ACC112 (cell line): ENCODE data around the gene FES.
A peak's percentile ranks its signal among the peaks of the same experiment; 100 is the strongest.
"Not testable (repeated sequence)": the region's sequence is repeated elsewhere in the genome, so short reads cannot be mapped to it uniquely, and the experiment has no call there.

Source experiments
- H2AFZ ChIP-seq: fragments of 200-600 bp; sonication (generic); one replicate; pipeline ENCODE4 v1.6.0; 2017; ENCODE audit warnings: antibody characterized with exemption, low read length; ENCODE audit not compliant: unreplicated experiment
- H3K27ac ChIP-seq: fragments of 200-600 bp; sonication (generic); 2 replicates; pipeline ENCODE4 v1.5.1; 2014; ENCODE audit warnings: low read depth, mild to moderate bottlenecking, antibody characterized with exemption, low read length, moderate library complexity
- H3K27me3 ChIP-seq: fragments of 200-600 bp; sonication (generic); 2 replicates; pipeline ENCODE4 v1.6.1; 2014; ENCODE audit warnings: mild to moderate bottlenecking, antibody characterized with exemption, low read length, moderate library complexity, mixed read lengths; ENCODE audit not compliant: insufficient read depth
- H3K36me3 ChIP-seq: fragments of 200-600 bp; sonication (generic); 2 replicates; pipeline ENCODE4 v1.6.1; 2016; ENCODE audit warnings: mild to moderate bottlenecking, antibody characterized with exemption, low read length, moderate library complexity, mixed read lengths; ENCODE audit not compliant: insufficient read depth
- H3K4me1 ChIP-seq: fragments of 200-600 bp; sonication (generic); one replicate; pipeline ENCODE4 v1.6.1; 2016; ENCODE audit warnings: low read length, mixed read lengths; ENCODE audit not compliant: insufficient read depth, unreplicated experiment, control insufficient read depth
- H3K4me3 ChIP-seq: fragments of 200-600 bp; sonication (generic); 2 replicates; pipeline ENCODE4 v1.5.1; 2014; ENCODE audit warnings: mild to moderate bottlenecking, low read depth, low read length
- H3K79me2 ChIP-seq: fragments of 200-600 bp; sonication (generic); one replicate; pipeline ENCODE4 v1.6.0; 2016; ENCODE audit warnings: low read length; ENCODE audit not compliant: control insufficient read depth, unreplicated experiment, insufficient read depth

FES gene

DNA sequence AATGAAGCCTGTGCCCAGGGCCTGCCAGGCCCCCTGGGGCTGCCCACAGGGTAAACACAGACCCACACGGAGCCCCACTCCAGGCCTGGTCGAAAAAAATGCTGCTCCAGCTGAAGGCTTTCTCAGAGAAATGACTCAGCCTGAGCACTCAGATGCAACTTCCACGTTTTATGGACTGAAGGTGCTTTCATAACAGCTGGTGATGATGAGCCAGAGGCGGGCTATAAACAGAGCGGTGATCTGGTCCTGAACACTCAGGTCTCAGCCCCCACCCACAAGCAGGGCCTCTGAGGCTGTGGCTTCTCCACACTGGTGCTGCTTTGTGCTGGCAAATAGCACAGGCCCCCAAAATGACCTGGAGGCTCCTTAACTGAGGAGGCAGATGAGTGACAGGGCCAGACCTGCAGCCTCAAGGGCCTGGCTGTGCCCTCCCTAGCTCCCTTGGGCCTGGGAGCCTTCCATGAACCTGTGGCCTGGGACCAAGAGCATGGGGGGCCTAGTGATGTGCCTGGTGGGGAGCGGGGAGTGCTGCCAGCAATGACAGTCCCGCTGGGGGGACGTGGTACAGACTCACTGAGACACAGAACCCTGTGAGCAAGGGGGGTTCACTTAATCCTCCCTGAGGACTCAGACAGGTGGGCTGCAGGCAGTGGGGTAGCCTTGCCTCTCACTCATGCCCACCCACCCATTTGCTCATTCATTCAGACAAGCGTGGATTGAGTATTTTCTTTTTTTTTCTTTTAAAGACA is 38.9 kb upstream of the FES start:
- no peaks in the 10 kb centered on the region for H3K79me2 ChIP-seq
- no peaks in the 10 kb centered on the region for H3K36me3 ChIP-seq
- H3K27me3 ChIP-seq = no peaks in the 10 kb centered on the region
- H3K4me3 ChIP-seq = no peak overlapping the region
- peak overlapping the region; percentile 28 for H2AFZ ChIP-seq
- peak overlapping the region; percentile 9; the same call in 1 of the 2 replicates for H3K27ac ChIP-seq
- H3K4me1 ChIP-seq = peaks cover 11% of the 10 kb centered on the region

DNA sequence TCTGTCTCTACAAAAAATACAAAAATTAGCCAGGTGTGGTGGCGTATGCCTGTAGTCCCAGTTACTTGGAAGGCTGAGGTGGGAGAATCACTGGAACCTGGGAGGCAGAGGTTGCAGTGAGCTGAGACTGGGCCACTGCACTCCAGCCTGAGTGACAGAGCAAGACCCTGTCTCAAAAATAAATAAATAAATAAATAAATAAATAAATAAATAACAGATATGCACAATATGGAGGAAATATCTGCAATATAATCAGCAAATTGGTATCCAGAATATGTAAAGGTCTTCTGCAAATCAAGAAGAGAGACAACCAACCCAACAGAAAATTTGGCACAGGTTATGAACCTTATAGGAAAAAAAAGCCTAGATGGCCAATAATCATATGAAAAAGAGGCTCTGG is 34.9 kb upstream of the FES start:
- not testable (repeated sequence) for H3K36me3 ChIP-seq, H3K4me3 ChIP-seq, H3K27me3 ChIP-seq, H3K79me2 ChIP-seq, H2AFZ ChIP-seq, H3K27ac ChIP-seq
- peaks cover 23% of the 10 kb centered on the region for H3K4me1 ChIP-seq

DNA sequence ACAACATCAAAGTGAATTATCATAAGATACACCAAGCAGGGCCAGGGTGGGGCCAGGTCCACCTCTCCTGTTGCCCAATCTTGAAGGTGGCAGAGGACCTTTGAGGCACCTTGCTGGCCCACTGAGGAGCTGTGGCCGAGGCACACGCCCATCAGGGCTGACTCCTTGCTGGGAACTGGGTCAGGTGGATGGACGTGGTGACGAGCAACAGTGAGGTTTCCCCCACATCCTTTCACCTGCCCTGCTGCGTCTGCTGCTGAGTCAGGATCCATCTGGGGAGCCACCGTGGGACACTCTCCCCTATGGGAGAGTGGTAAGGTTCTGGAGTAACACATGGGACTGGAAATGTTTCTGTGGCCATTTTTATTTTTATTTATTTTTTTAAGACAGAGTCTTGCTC is 33.2 kb upstream of the FES start:
- H2AFZ ChIP-seq = no peak overlapping the region
- H3K4me1 ChIP-seq = peaks cover 12% of the 10 kb centered on the region
- H3K27ac ChIP-seq = no peak overlapping the region
- H3K27me3 ChIP-seq = no peaks in the 10 kb centered on the region
- H3K79me2 ChIP-seq = no peaks in the 10 kb centered on the region
- no peak overlapping the region for H3K4me3 ChIP-seq
- H3K36me3 ChIP-seq = no peaks in the 10 kb centered on the region

GRCh38 chr15:90851940-90852339 is 32.4 kb upstream of the FES start:
- Histone ChIP-seq H3K4me1 (peaks cover 12% of the 10 kb centered on the region), H3K79me2 (no peaks in the 10 kb centered on the region), H3K27me3 (no peaks in the 10 kb centered on the region), H2AFZ (no peak overlapping the region), H3K27ac (no peak overlapping the region), H3K4me3 (no peak overlapping the region), H3K36me3 (no peaks in the 10 kb centered on the region)

- Histone ChIP-seq H3K79me2 (no peaks in the 10 kb centered on the region), H3K36me3 (no peaks in the 10 kb centered on the region), H3K4me1 (peaks cover 20% of the 10 kb centered on the region), H2AFZ (no peak overlapping the region), H3K27ac (no peak overlapping the region), H3K4me3 (no peak overlapping the region), H3K27me3 (no peaks in the 10 kb centered on the region)
Observed at GRCh38 chr15:90855139-90855538, 29.2 kb upstream of the FES start.

DNA sequence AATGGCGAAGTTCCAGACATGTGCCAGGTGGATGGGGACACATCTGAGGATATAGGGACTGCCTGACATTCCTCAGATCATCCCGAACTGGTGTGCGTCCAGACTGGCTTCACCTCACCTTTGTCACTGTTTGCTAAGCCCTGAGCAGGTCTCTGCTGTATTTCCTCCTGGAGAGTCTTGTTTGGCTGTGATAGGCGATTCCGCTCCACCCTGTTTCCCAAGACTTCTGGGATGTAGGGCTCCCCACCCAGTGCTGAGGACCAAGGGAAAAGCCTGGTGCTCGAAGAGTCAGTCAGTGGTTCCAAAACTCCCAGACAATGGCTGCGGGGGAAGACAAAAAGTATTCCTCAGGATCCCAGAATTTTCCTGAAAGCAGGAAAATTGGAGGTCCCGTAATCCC is 27.0 kb upstream of the FES start:
- H3K36me3 ChIP-seq = no peaks in the 10 kb centered on the region
- no peaks in the 10 kb centered on the region for H3K79me2 ChIP-seq
- no peak overlapping the region for H2AFZ ChIP-seq
- no peaks in the 10 kb centered on the region for H3K27me3 ChIP-seq
- H3K4me1 ChIP-seq = peaks cover 15% of the 10 kb centered on the region
- H3K27ac ChIP-seq = no peak overlapping the region
- no peak overlapping the region for H3K4me3 ChIP-seq

DNA sequence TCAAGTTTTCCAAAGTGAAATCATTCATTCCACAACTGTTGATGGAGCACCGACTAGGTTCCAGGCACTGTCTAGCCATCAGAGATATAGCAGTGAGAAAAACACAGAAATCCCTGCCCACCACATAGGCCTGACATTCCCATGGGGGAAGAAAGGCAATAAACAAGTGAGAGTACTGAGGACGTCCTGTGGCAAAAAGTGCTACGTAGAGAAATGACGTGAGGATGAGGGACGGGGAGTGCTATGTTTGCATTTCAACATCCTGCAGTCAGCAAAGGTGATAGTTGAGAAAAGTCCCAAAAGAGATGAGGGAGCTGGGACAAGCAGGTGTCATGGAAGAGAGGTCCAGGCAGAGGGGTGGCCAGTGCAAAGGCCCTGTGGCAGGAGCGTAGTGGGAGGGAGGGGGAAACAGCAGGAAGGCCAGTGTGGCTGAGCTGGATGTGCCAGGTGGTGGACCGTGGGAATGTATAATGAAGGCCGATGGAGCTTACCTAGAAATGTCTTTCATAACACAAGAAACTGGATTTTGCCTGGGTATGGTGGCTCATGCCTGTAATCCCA is 26.3 kb upstream of the FES start:
- Histone ChIP-seq H3K4me1 (peaks cover 8% of the 10 kb centered on the region), H3K27ac (no peak overlapping the region), H3K79me2 (no peaks in the 10 kb centered on the region), H3K4me3 (no peak overlapping the region), H3K27me3 (no peaks in the 10 kb centered on the region), H2AFZ (no peak overlapping the region), H3K36me3 (no peaks in the 10 kb centered on the region)

- H3K4me3 ChIP-seq = no peak overlapping the region
- H3K36me3 ChIP-seq = no peaks in the 10 kb centered on the region
- peak overlapping the region; percentile 64 for H2AFZ ChIP-seq
- H3K27ac ChIP-seq = no peak overlapping the region
- no peaks in the 10 kb centered on the region for H3K27me3 ChIP-seq
- peaks cover 14% of the 10 kb centered on the region for H3K4me1 ChIP-seq
- no peaks in the 10 kb centered on the region for H3K79me2 ChIP-seq
Observed at GRCh38 chr15:90859234-90860131, 24.8 kb upstream of the FES start.

DNA sequence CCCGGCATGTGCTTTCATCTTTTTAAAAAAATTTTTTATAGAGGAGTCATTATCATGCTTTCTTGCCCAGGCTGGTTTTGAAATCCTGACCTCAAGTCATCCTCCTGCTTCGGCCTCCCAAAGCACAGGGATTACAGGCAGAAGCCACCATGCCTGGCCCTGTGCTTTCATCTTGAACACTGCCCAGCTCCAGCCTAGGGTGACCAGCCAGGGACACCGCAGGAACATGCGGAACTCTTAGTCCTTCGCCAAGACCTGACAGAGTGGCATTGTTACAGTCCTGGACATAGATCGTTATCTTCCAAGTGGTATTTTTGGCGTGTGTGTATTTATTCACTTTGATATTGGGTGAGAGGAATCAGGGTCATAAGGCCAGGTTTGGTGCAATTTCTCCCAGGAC is 23.9 kb upstream of the FES start:
- Histone ChIP-seq H3K27ac (no peak overlapping the region), H3K36me3 (no peaks in the 10 kb centered on the region), H3K27me3 (no peaks in the 10 kb centered on the region), H3K79me2 (no peaks in the 10 kb centered on the region), H2AFZ (no peak overlapping the region), H3K4me1 (peaks cover 14% of the 10 kb centered on the region), H3K4me3 (no peak overlapping the region)

GRCh38 chr15:90860942-90861675 is 23.2 kb upstream of the FES start:
- no peak overlapping the region for H2AFZ ChIP-seq
- no peaks in the 10 kb centered on the region for H3K36me3 ChIP-seq
- H3K27ac ChIP-seq = no peak overlapping the region
- H3K79me2 ChIP-seq = no peaks in the 10 kb centered on the region
- H3K27me3 ChIP-seq = no peaks in the 10 kb centered on the region
- H3K4me3 ChIP-seq = no peak overlapping the region
- H3K4me1 ChIP-seq = peaks cover 14% of the 10 kb centered on the region
